ENCODE data around the gene VSX2.

Gene VSX2

DNA sequence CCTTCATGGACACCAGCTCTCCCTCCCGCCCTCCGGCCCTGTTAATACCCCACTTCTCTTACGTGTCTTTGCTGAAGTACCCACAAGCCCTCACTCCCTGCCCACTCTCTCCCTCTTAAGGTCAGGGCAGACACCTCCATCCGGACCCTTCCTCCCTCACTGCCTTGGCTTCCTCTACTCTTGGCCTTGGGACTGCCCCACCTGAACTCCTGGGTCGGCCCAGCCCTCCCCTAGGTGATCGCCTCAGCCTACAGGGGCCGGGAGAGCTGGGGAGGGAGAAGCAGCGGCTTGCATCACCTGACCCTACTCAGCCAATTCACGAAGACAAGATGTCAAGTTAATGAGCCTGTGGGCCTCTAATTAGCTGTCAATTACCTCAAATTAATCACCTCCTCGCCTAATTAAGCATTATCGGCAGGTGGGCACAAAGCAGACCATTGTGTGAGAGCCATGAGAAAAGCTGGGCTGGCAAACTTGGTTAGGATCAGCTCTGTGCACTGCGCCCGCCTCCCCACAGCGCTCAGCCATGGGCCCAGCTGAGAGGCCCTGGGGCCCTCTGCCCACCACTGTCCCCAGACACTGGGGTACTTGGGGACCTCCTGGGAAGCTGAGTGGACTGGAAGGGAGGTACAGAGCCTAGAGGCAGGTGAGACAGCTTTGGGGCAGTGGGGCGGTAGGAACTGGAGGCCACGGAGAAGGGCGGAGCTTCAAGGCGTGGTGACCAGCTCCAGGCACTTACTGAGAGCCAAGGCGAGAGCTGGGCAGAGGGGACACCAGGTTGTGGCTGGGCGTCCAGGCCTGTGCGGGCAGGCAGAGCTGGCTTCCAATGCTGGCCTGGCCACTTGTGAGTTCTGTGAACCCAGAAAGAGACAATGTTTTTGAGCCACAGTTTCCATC is 25.1 kb upstream of the VSX2 start:
- TF ChIP-seq GATA2 (IDR thresholded peaks at IDR 0.05; ENCODE audit: low read depth, low read length): no peak
- TF ChIP-seq GATA3 (IDR thresholded peaks at IDR 0.05; ENCODE audit: low read depth, low read length): no peak

DNA sequence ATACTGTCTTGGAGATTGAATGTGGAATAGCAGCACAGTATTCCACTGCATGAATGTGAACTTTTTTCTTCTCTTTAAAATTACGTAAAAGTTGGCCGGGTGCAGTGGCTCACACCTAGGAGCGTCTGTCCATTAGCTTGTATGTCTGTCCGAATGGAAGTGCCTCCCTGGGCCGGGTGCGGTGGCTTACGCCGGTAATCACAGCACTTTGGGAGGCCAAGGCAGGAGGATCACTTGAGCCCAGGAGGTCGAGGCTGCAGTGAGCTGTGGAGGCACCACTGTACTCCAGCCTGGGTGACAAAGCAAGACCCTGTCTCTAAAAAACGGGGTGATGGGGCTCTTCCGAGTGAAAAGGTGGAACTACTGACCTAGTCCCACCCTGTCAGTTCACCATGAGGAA is 22.6 kb upstream of the VSX2 start:
- no peak for TF ChIP-seq GATA2 (IDR thresholded peaks at IDR 0.05; ENCODE audit: low read depth, low read length)
- TF ChIP-seq GATA3 (IDR thresholded peaks at IDR 0.05; ENCODE audit: low read depth, low read length): no peak

DNA sequence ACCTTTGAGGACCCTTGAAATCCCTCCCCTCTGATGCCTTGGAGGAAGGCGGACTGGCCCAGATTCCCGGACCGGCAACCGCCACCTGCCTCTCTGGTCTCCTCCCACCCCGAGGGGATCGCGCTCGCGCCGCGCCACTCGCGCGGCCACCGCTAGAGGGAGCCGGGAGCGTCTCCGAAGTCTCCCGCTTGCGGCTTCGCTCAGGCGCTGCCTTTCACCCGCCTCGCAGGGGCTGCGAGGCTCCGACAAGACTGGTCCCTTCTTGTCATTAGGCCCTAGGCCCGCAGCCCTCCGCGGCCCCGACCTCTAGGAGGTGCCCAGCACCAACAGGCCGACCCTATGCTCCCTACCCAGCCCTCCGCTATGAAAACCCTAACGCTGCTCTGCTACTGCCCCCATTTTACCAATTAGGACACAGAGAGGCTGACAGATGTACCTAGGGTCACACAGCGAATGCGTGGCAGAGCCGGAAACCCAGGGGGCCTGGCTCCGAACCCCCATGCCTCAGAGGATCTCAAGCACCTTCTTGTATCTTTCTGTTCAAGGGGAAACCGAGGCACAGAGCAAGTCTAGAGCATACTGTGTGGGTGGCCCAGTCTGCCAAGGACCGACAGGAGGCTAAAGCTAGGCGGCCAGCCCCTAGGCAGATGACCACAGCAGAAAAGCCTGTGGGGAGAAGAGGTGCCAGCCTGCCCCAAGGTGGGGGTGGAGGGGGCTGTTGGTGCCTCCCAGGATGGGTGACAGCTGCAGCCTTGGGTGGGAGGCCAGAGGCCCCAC is 21.4 kb upstream of the VSX2 start:
- no peak for TF ChIP-seq GATA3 (IDR thresholded peaks at IDR 0.05; ENCODE audit: low read depth, low read length)
- no peak for TF ChIP-seq GATA2 (IDR thresholded peaks at IDR 0.05; ENCODE audit: low read depth, low read length)

DNA sequence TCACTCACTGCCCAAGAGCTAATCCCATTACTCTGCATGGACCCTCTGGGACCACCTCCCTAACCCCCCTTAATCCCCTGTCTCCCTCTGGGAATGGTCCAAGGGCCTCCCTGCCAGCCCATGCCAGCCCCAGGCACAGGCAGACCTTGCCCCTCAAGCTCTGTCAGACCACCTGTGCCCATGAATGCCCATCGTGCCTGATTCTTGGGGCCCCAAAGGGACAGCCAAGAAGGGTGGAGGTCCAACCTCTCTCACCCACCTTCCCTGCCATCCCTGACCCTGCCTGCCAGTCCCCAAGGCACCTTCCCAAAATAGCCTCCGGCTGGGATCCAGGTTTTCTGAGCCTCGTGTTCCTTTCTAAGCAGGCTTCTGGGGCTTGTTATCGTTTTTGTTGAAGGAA is 20.8 kb upstream of the VSX2 start:
- TF ChIP-seq GATA2 (IDR thresholded peaks at IDR 0.05; ENCODE audit: low read depth, low read length): no peak
- no peak for TF ChIP-seq GATA3 (IDR thresholded peaks at IDR 0.05; ENCODE audit: low read depth, low read length)

DNA sequence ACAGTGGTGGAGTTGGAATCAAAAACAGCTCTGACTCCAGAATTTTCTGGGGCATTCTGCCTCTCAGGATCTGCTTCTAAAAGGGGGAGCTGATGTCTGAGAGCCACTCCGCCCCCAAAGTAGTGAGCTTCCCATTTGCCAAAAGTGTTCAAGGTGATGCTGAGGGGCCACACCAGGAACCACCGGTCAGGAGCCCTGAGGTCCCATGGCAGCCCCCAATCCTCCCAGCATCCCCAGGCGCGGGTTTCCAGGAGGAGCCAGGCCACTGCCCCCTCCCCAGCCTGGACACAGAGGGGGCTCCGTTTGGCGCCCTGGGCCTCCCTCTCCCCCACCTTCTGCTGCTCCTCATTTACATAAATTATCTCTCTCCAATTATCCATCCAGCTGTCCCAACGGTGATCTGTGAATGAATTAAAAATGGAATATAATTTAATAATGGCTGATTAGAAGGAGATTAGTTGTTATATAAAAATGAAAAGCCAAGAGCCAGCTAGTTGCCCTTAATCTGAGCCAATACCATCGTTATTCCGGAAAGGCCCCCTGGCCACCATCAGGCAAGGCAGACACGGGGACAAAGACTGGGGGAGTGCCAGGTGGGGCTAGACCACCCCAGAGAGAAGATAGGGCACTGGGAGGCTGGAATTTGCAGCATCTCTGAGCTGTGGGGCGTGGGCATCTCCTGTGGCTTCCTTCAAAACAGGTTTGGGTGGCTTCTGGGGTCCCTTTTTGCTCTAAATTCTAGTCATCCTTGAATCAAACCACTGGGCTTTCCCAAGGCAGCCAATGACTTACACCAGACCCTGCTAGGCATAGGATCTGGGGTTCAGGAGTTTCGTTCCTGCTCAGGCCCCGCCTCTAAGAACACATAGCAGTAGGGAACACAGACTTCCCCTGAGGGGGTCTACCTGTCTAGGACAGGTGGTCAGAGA is 19.7 kb upstream of the VSX2 start:
- no peak for TF ChIP-seq GATA2 (IDR thresholded peaks at IDR 0.05; ENCODE audit: low read depth, low read length)
- TF ChIP-seq GATA3 (IDR thresholded peaks at IDR 0.05; ENCODE audit: low read depth, low read length): no peak

DNA sequence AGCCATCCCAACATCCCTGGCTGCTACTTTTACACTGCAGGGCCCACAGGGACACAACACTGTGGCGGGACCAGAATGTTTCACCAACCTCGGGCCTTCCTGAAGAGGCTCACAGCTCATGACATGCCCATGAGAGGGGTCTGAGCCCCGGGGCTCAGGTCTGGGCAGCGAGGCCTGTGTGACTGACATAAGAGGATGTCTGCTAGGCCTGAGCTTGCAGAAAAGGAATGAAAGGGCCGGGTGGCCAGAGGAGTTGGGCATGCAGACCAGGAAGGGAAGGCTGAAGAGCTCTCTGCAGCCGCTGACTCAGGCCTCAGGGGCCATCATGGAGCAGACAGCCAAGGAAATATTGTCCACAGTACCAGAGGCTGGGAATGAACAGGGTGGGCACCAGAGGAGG is 18.3 kb upstream of the VSX2 start:
- no peak for TF ChIP-seq GATA3 (IDR thresholded peaks at IDR 0.05; ENCODE audit: low read depth, low read length)

DNA sequence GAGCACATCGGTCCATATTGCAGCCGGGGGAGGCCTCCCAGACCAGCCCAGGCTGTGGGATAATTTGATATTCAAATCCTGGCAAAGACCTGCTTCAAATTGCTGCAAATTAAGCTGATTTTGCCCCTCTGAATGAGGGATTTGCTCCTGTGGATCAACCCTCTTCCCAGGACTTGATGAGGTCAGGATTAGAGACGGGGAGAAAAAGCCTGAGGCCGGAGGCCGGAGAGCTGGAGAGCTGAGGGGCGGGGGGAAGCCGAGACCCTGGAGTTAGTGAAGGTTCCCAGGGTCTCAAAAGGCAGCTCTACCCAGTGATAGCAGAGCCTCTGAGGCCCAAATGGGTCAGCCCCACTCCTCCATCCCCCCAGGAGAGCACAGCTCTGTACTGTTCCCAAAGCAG is 17.5 kb upstream of the VSX2 start:
- TF ChIP-seq GATA3 (IDR thresholded peaks at IDR 0.05; ENCODE audit: low read depth, low read length) (no peak), GATA2 (IDR thresholded peaks at IDR 0.05; ENCODE audit: low read depth, low read length) (no peak)

DNA sequence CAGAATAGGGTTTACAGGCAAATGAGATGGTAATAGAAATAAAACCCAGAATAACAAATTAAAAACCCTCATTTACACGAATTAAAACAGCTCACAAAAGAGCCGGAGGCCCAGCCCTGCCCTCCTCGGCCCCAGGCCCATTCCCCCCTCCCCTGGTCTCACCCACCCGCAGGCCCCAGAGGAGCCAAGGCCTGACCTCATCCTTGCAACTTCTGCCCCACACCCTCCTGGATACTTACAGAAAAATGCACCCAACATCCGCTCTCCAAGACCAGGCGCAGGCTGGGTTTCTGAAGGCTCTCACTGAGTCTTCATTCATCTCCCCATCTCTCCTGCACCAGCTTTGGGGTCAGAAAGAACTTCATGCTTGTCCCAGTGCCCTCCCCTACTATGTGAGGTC is 16.2 kb upstream of the VSX2 start:
- TF ChIP-seq GATA3 (IDR thresholded peaks at IDR 0.05; ENCODE audit: low read depth, low read length): no peak

DNA sequence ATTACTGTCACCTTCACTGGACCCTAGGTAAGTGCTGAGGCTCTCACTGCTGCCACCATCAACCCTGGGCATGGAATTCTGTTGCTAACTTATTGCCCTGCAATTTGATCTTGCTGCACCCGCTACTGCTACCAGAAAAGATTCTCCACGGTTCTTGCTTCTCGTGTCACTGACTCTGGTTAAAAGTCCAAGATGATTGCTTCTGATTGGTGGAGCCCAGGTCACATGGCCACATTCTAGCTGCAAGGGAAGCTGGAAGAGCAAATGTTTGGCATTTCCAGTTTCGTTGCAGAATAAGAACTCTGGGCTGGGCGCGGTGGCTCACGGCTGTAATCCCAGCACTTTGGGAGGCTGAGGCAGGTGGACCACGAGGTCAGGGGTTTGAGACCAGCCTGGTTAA is 7.5 kb upstream of the VSX2 start:
- no peak for TF ChIP-seq GATA2 (IDR thresholded peaks at IDR 0.05; ENCODE audit: low read depth, low read length)
- no peak for TF ChIP-seq GATA3 (IDR thresholded peaks at IDR 0.05; ENCODE audit: low read depth, low read length)

DNA sequence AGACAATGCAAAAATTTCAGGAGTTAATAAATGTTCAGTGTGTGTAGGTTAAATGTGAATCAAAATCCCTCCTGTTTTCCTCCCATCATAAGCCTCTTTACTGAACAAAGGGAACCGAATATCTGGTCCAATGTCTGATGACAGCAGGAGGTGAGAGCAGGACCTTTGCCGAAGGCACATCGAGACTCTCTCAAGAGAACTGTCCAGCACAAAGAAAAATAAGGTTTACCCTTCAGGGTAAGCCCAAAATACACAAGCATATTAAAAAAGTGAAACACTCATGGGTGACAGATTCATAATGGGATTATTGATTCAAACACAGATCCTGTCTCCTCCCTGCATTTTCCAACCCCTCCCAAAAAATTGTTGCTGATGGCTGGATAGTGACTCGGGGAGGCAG is 4.2 kb upstream of the VSX2 start:
- TF ChIP-seq GATA2 (IDR thresholded peaks at IDR 0.05; ENCODE audit: low read depth, low read length) (no peak), GATA3 (IDR thresholded peaks at IDR 0.05; ENCODE audit: low read depth, low read length) (no peak)

DNA sequence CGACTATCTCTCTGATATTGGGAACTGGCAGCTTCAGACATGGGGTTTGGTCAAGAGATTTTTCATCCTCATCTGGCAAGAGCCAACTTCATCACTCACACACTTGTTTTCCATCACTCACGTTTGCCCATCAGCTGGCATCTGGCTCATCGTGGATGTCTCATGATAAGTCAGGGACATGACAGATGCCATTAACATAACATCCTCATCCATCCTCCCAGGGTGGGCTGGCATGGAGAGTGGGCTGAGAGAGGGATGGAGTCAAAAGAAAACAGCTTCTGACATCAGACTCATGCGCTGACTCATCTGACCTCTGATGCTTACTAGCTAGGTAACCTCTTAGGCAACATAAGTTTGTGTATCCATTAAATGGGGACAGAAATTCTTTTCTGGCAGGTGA is 1.8 kb upstream of the VSX2 start:
- TF ChIP-seq GATA2 (IDR thresholded peaks at IDR 0.05; ENCODE audit: low read depth, low read length) (no peak), GATA3 (IDR thresholded peaks at IDR 0.05; ENCODE audit: low read depth, low read length) (no peak)

DNA sequence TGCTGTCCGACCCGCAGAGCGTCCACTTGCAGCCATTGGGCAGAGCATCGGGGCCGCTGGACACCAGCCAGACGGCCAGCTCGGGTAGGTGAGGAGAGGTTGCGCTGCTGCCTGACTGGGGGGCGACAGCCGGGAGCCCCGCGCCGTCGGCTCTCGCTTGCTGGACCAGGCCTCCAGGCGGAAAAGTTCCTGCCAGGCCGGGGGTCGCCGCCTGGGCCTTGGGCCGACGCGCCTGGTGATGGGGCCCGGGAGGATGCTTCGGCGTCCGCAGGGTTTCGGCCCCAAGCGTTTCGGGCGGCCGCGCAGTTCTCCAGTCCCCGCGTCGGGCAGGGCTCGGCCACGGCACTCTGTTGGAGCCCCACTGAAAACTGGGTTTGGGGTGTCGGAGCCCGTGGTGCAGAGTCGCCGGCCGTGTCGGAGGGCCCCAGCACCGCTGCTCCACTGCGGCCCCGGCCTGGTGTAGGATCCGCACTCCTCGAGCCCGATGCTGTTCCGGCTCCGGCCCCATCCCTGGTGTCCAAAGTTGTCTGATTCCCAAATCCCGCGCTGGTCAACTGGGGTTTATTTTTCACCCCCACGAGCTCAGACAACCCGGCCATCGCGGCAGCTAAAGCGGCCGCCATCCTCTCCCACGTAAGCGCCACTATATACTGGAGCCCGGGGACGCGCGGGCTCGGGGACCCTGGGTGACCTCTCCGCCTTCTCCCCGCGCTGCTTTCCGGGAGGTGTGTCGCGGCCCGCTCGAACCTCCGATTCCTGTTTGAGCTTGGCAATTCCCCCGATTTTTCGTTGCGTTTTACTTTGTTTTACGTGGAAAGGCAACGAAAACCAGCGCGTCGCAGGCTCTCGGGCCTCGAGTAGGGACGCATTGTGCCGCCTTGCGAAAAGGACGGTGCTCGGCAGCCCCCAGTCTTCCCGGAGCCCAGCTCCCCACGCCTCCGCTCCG is 872 bp downstream of the VSX2 start:
- no peak for TF ChIP-seq GATA2 (IDR thresholded peaks at IDR 0.05; ENCODE audit: low read depth, low read length)
- TF ChIP-seq GATA3 (IDR thresholded peaks at IDR 0.05; ENCODE audit: low read depth, low read length): no peak
